GM12801 (cell line): ENCODE data around the gene FBXW4.

Source experiments
- TF ChIP-seq, protein P1 (sequence below): IDR thresholded peaks from one replicate; pipeline ENCODE4 v1.5.1; 2011; ENCODE audit warnings: control low read depth; ENCODE audit not compliant: insufficient read length; ENCODE audit errors: extremely low read depth

The FBXW4 gene

DNA sequence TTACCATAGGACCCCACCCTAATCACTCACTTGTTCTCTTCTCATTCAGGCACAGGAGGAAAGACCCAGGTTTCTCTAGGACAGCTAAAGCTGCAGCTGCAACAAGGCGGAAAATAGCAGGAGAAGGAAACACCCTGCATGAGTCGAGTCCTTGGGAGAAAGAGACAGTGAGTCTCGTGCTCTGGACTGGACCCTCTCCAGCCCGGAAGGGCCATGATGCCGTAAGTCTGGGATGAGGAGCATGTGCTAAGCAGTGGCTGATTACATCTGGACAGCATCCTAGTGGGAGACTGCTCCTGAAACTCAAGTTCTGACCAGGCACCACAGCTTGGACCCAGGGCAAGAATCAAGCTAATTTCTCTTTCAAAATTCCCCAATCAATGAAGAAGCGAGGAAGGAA is 39.4 kb downstream of the FBXW4 start:
- TF ChIP-seq, protein P1, sequence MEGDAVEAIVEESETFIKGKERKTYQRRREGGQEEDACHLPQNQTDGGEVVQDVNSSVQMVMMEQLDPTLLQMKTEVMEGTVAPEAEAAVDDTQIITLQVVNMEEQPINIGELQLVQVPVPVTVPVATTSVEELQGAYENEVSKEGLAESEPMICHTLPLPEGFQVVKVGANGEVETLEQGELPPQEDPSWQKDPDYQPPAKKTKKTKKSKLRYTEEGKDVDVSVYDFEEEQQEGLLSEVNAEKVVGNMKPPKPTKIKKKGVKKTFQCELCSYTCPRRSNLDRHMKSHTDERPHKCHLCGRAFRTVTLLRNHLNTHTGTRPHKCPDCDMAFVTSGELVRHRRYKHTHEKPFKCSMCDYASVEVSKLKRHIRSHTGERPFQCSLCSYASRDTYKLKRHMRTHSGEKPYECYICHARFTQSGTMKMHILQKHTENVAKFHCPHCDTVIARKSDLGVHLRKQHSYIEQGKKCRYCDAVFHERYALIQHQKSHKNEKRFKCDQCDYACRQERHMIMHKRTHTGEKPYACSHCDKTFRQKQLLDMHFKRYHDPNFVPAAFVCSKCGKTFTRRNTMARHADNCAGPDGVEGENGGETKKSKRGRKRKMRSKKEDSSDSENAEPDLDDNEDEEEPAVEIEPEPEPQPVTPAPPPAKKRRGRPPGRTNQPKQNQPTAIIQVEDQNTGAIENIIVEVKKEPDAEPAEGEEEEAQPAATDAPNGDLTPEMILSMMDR, result no peak

DNA sequence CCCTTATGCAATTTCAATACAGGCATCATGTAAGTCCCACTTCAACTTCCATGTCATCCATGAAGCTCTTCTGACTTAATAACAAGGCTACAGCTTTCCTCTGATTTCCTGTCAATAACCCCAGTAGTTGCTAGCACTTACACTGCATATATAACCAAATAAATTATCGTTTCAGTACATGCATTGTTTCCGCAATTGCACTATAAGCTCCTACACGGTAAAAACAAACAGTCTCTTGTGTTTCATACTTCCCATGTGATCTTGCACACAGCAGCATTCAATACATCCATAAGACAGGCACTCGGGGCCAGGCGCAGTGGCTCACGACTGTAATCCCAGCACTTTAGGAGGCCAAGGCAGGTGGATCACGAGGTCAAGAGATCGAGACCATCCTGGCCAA is 41.4 kb downstream of the FBXW4 start:
- TF ChIP-seq, protein P1, result no peak

DNA sequence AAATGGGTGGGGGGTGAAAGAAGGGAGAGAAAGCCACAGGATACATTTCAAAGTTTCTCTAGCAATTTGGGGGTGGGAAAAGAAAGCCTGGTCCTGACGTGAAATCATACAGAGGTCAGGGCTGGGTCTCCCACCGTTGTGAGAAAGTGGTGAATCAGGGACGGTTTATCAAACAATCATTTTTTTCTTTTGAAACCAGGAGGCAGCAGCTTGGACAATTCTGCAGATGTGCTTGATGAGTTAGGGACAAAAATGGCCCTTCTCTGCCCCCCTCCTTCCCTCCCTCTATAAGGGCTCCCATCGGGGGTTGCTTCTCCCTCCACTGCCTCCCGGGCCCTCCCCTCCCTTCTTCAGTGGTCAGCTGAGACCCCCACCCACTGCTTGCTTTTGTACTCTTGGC is 43.6 kb downstream of the FBXW4 start:
- TF ChIP-seq, protein P1, result no peak

DNA sequence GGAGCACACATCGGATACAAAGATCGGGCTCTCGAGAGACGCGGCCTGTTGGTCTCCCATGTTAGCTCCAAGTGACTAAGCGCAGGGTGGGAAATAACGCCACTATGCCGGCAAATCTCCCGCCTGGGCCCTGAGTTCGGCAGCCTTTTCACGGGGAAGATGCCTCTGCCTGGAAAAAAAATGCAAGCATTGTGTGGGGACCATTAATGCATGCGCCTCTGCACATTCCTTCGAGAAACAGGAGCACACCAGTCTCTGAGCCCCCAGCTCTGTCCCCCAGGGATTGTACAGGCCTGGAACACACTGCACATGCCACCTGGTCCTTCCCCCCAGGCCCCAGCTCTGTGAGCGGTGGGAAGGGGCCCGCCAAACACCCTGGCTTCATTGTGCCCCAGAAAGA is 44.1 kb downstream of the FBXW4 start:
- TF ChIP-seq, protein P1, result no peak

DNA sequence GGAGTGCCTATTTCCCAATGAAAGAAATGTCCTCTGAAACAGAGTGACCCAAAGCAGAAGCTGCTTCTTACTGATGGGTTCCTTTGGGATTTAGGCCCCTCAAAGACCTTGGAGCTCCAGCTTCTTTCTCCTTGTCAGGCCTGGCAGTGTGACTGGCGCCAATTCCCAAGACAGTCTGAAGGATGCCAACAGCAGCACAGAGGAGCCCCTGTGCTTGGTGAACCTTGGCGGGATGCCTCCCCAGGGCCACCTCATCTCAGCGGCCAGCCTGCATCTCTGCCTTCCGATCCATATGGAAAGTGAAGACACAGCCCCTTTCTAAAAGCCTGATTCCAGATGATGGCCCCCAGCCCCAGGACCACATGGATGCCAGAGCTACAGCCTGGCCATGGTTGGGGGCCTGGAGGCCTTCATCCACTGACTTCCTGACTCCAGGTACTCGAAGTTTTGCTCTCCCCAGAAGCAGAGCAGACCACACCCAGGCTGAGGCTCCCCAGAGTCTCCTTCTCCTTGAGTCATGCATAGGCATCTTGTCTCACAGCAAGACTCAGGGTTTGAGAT is 45.4 kb downstream of the FBXW4 start:
- TF ChIP-seq, protein P1, result no peak

DNA sequence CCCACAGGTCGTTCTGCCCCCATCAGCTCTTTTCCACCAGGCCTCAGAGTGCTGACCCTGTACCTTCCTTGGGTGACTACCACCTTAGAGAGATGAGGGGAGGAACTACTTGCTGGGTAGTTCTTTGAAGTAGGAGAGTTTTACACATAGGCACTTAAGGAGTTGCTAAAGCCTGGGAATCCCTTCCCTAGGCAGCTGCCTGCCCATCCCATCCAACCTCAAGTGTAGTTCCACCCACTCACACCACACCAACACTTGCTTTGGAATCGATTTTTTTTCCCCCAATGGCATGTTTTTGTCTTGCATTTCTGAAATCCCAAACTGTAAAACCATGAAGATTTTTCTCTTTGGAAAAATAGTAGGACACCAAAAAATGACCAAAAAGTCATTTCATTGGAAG is 47.7 kb downstream of the FBXW4 start:
- TF ChIP-seq, protein P1, result no peak

DNA sequence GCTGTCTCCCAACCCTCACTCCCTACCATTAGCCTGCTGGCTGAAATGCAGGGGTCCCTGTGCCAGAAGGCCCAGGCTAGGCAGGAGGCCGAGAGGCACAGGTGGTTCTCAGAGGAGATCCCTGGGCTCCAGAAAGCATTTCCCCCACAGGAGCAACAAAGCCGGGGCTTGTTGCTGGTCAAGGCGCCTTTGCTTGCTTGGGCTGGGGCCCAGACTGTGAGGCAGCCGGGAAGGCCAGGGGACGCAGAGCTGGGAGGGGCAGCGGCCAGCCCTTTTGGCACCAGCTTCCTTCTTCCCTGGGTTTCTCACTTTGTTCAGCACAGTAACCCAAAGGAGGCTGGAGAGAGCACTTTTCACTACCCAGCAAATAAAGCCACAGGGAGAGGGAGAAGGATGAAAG is 48.6 kb downstream of the FBXW4 start:
- TF ChIP-seq, protein P1, result no peak
